Measurements from ENCODE around the gene PHAX. TPM values are rescaled to one million over a fixed set of nuclear protein-coding genes. Genes with fewer than 3 reads are reported as not detected.
"Not testable (repeated sequence)": the region's sequence is repeated elsewhere in the genome, so short reads cannot be mapped to it uniquely, and the experiment has no call there.

PHAX gene
- polyA plus RNA-seq, result 30.9 TPM
- long read RNA-seq, donor 1, full-length matches to known transcripts, result 8 of 8 reads
- long read RNA-seq, donor 1, partial matches to known transcripts, result 0 of 8 reads
- long read RNA-seq, donor 1, other reads (novel, unspliced or antisense), result 0 of 8 reads
- long read RNA-seq, donor 2, full-length matches to known transcripts, result 17 of 24 reads
- long read RNA-seq, donor 2, partial matches to known transcripts, result 7 of 24 reads
- long read RNA-seq, donor 2, other reads (novel, unspliced or antisense), result 0 of 24 reads
- long read RNA-seq, donor 3, full-length matches to known transcripts, result 10 of 10 reads
- long read RNA-seq, donor 3, partial matches to known transcripts, result 0 of 10 reads
- long read RNA-seq, donor 3, other reads (novel, unspliced or antisense), result 0 of 10 reads
- long read RNA-seq, donor 4, full-length matches to known transcripts, result 1 of 1 reads
- long read RNA-seq, donor 4, partial matches to known transcripts, result 0 of 1 reads
- long read RNA-seq, donor 4, other reads (novel, unspliced or antisense), result 0 of 1 reads
- long read RNA-seq, donor 5, full-length matches to known transcripts, result 7 of 7 reads
- long read RNA-seq, donor 5, partial matches to known transcripts, result 0 of 7 reads
- long read RNA-seq, donor 5, other reads (novel, unspliced or antisense), result 0 of 7 reads
- long read RNA-seq, donor 6, full-length matches to known transcripts, result 6 of 18 reads
- long read RNA-seq, donor 6, partial matches to known transcripts, result 12 of 18 reads
- long read RNA-seq, donor 6, other reads (novel, unspliced or antisense), result 0 of 18 reads
- long read RNA-seq, donor 7, full-length matches to known transcripts, result 5 of 5 reads
- long read RNA-seq, donor 7, partial matches to known transcripts, result 0 of 5 reads
- long read RNA-seq, donor 7, other reads (novel, unspliced or antisense), result 0 of 5 reads
- long read RNA-seq, donor 8, full-length matches to known transcripts, result 7 of 15 reads
- long read RNA-seq, donor 8, partial matches to known transcripts, result 8 of 15 reads
- long read RNA-seq, donor 8, other reads (novel, unspliced or antisense), result 0 of 15 reads
- long read RNA-seq, donor 9, full-length matches to known transcripts, result 6 of 6 reads
- long read RNA-seq, donor 9, partial matches to known transcripts, result 0 of 6 reads
- long read RNA-seq, donor 9, other reads (novel, unspliced or antisense), result 0 of 6 reads
- long read RNA-seq, donor 10, full-length matches to known transcripts, result 8 of 8 reads
- long read RNA-seq, donor 10, partial matches to known transcripts, result 0 of 8 reads
- long read RNA-seq, donor 10, other reads (novel, unspliced or antisense), result 0 of 8 reads
- long read RNA-seq, donor 11, full-length matches to known transcripts, result 4 of 4 reads
- long read RNA-seq, donor 11, partial matches to known transcripts, result 0 of 4 reads
- long read RNA-seq, donor 11, other reads (novel, unspliced or antisense), result 0 of 4 reads

- Histone ChIP-seq H3K9me3 (ENCODE audit: control insufficient read depth, low read depth, low read length) (no peaks in the 10 kb centered on the region), H3K27me3 (ENCODE audit: control insufficient read depth, insufficient read depth, low read length) (no peaks in the 10 kb centered on the region), H3K36me3 (ENCODE audit: control insufficient read depth, insufficient read depth, low read length) (peaks cover 17% of the 10 kb centered on the region), H3K4me3 (ENCODE audit: low read length) (peak within 1 kb of the TSS; percentile 89), H3K27ac (ENCODE audit: low read length) (peak within 1 kb of the TSS; percentile 64), H3K4me1 (ENCODE audit: control insufficient read depth, insufficient read depth, low read length) (peaks cover 5% of the 10 kb centered on the region)
- peak; percentile 78 to 87 for DNase-seq
- 67% methylated on average over 2 of the region's 79 CpGs for WGBS (ENCODE audit: insufficient coverage, low lambda C conversion rate)
Observed at GRCh38 chr5:126600631-126601511, at the start of gene PHAX. PHAX (plus strand) TSS chr5:126600947; CDS start chr5:126600963, 16 bp downstream.

- peaks cover 62% of the 10 kb centered on the region for H3K36me3 ChIP-seq (ENCODE audit: control insufficient read depth, insufficient read depth, low read length)
- DNase-seq, result no peak
Observed at GRCh38 chr5:126552614-126553013, 48.1 kb upstream of the PHAX start.

GRCh38 chr5:126555101-126555500 lies 45.6 kb upstream of the PHAX start:
- DNase-seq; H3K4me3 ChIP-seq (ENCODE audit: low read length); H3K9me3 ChIP-seq (ENCODE audit: control insufficient read depth, low read depth, low read length); H3K4me1 ChIP-seq (ENCODE audit: control insufficient read depth, insufficient read depth, low read length); H3K27me3 ChIP-seq (ENCODE audit: control insufficient read depth, insufficient read depth, low read length); H3K27ac ChIP-seq (ENCODE audit: low read length): not testable (repeated sequence)
- WGBS (ENCODE audit: insufficient coverage, low lambda C conversion rate), result 80% methylated on average over 1 of the region's 9 CpGs
- peaks cover 51% of the 10 kb centered on the region for H3K36me3 ChIP-seq (ENCODE audit: control insufficient read depth, insufficient read depth, low read length)

More at GRCh38 chr5:126552614-126553013, 48.1 kb upstream of the PHAX start:
- H3K4me1 ChIP-seq (ENCODE audit: control insufficient read depth, insufficient read depth, low read length), result no peaks in the 10 kb centered on the region
- no peaks in the 10 kb centered on the region for H3K27me3 ChIP-seq (ENCODE audit: control insufficient read depth, insufficient read depth, low read length)
- H3K4me3 ChIP-seq (ENCODE audit: low read length), result no peak overlapping the region
- H3K9me3 ChIP-seq (ENCODE audit: control insufficient read depth, low read depth, low read length), result no peaks in the 10 kb centered on the region
- no peak overlapping the region for H3K27ac ChIP-seq (ENCODE audit: low read length)
- 100% methylated on average over 1 of the region's 2 CpGs for WGBS (ENCODE audit: insufficient coverage, low lambda C conversion rate)

GRCh38 chr5:126561908-126562307 lies 38.8 kb upstream of the PHAX start:
- Histone ChIP-seq H3K4me1 (ENCODE audit: control insufficient read depth, insufficient read depth, low read length) (no peaks in the 10 kb centered on the region), H3K27me3 (ENCODE audit: control insufficient read depth, insufficient read depth, low read length) (no peaks in the 10 kb centered on the region), H3K9me3 (ENCODE audit: control insufficient read depth, low read depth, low read length) (no peaks in the 10 kb centered on the region), H3K36me3 (ENCODE audit: control insufficient read depth, insufficient read depth, low read length) (peaks cover 29% of the 10 kb centered on the region), H3K27ac (ENCODE audit: low read length) (no peak overlapping the region), H3K4me3 (ENCODE audit: low read length) (no peak overlapping the region)
- WGBS (ENCODE audit: insufficient coverage, low lambda C conversion rate), result 60% methylated on average over 1 of the region's 1 CpG
- no peak for DNase-seq

GRCh38 chr5:126562823-126563222 lies 37.9 kb upstream of the PHAX start:
- 100% methylated on average over 1 of the region's 2 CpGs for WGBS (ENCODE audit: insufficient coverage, low lambda C conversion rate)
- Histone ChIP-seq H3K9me3 (ENCODE audit: control insufficient read depth, low read depth, low read length) (no peaks in the 10 kb centered on the region), H3K36me3 (ENCODE audit: control insufficient read depth, insufficient read depth, low read length) (peaks cover 29% of the 10 kb centered on the region), H3K4me3 (ENCODE audit: low read length) (no peak overlapping the region), H3K27ac (ENCODE audit: low read length) (no peak overlapping the region), H3K27me3 (ENCODE audit: control insufficient read depth, insufficient read depth, low read length) (no peaks in the 10 kb centered on the region), H3K4me1 (ENCODE audit: control insufficient read depth, insufficient read depth, low read length) (no peaks in the 10 kb centered on the region)
- DNase-seq, result no peak

- Histone ChIP-seq H3K4me1 (ENCODE audit: control insufficient read depth, insufficient read depth, low read length) (no peaks in the 10 kb centered on the region), H3K27ac (ENCODE audit: low read length) (no peak overlapping the region), H3K4me3 (ENCODE audit: low read length) (no peak overlapping the region), H3K9me3 (ENCODE audit: control insufficient read depth, low read depth, low read length) (no peaks in the 10 kb centered on the region), H3K36me3 (ENCODE audit: control insufficient read depth, insufficient read depth, low read length) (peaks cover 47% of the 10 kb centered on the region), H3K27me3 (ENCODE audit: control insufficient read depth, insufficient read depth, low read length) (no peaks in the 10 kb centered on the region)
- no peak for DNase-seq
- WGBS (ENCODE audit: insufficient coverage, low lambda C conversion rate), result no CpG with 5 or more reads among the region's 4 CpGs
Observed at GRCh38 chr5:126568206-126568755, 32.5 kb upstream of the PHAX start.

GRCh38 chr5:126575644-126576043 lies 25.1 kb upstream of the PHAX start:
- Histone ChIP-seq H3K27ac (ENCODE audit: low read length) (no peak overlapping the region), H3K36me3 (ENCODE audit: control insufficient read depth, insufficient read depth, low read length) (peaks cover 49% of the 10 kb centered on the region), H3K9me3 (ENCODE audit: control insufficient read depth, low read depth, low read length) (no peaks in the 10 kb centered on the region), H3K4me1 (ENCODE audit: control insufficient read depth, insufficient read depth, low read length) (no peaks in the 10 kb centered on the region), H3K27me3 (ENCODE audit: control insufficient read depth, insufficient read depth, low read length) (no peaks in the 10 kb centered on the region), H3K4me3 (ENCODE audit: low read length) (no peak overlapping the region)
- no CpG with 5 or more reads among the region's 10 CpGs for WGBS (ENCODE audit: insufficient coverage, low lambda C conversion rate)
- no peak for DNase-seq

- Histone ChIP-seq H3K27ac (ENCODE audit: low read length) (no peak overlapping the region), H3K36me3 (ENCODE audit: control insufficient read depth, insufficient read depth, low read length) (peaks cover 57% of the 10 kb centered on the region), H3K9me3 (ENCODE audit: control insufficient read depth, low read depth, low read length) (no peaks in the 10 kb centered on the region), H3K4me1 (ENCODE audit: control insufficient read depth, insufficient read depth, low read length) (no peaks in the 10 kb centered on the region), H3K27me3 (ENCODE audit: control insufficient read depth, insufficient read depth, low read length) (no peaks in the 10 kb centered on the region), H3K4me3 (ENCODE audit: low read length) (no peak overlapping the region)
- WGBS (ENCODE audit: insufficient coverage, low lambda C conversion rate), result 82% methylated on average over 3 of the region's 5 CpGs
- DNase-seq, result no peak
Observed at GRCh38 chr5:126576974-126577373, 23.8 kb upstream of the PHAX start.

- Histone ChIP-seq H3K9me3 (ENCODE audit: control insufficient read depth, low read depth, low read length) (no peaks in the 10 kb centered on the region), H3K27ac (ENCODE audit: low read length) (no peak overlapping the region), H3K4me1 (ENCODE audit: control insufficient read depth, insufficient read depth, low read length) (no peaks in the 10 kb centered on the region), H3K27me3 (ENCODE audit: control insufficient read depth, insufficient read depth, low read length) (no peaks in the 10 kb centered on the region), H3K36me3 (ENCODE audit: control insufficient read depth, insufficient read depth, low read length) (peaks cover 58% of the 10 kb centered on the region), H3K4me3 (ENCODE audit: low read length) (no peak overlapping the region)
- no peak for DNase-seq
- no CpG with 5 or more reads among the region's 5 CpGs for WGBS (ENCODE audit: insufficient coverage, low lambda C conversion rate)
Observed at GRCh38 chr5:126577415-126577814, 23.3 kb upstream of the PHAX start.

Data from large intestine (tissue), 12 donors.